ENCODE measurements around the gene FGD3.

FGD3 gene

GRCh38 chr9:93048566-93049448 lies 101.5 kb downstream of the FGD3 start:
- H3K27me3 ChIP-seq (replicated peaks; ENCODE audit: insufficient read depth, low read length), result no peaks in the 10 kb centered on the region
- H3K79me2 ChIP-seq (ENCODE audit: low read length), result no peaks in the 10 kb centered on the region
- TF ChIP-seq EZH2phosphoT487 (IDR thresholded peaks at IDR 0.05; ENCODE audit: low read length), result no peak
- TF ChIP-seq EZH2 (optimal IDR thresholded peaks at IDR 0.05; ENCODE audit: low read depth, low read length), result no peak
- no peak for TF ChIP-seq CTCF (IDR thresholded peaks at IDR 0.05; ENCODE audit: low read length)
- H4K20me1 ChIP-seq (ENCODE audit: insufficient read depth, low read length), result no peaks in the 10 kb centered on the region
- no peaks in the 10 kb centered on the region for H3K9me3 ChIP-seq (replicated peaks; ENCODE audit: insufficient read depth, low read length)
- no peaks in the 10 kb centered on the region for H3F3A ChIP-seq (ENCODE audit: insufficient read depth, low read length)
- H3K4me3 ChIP-seq (ENCODE audit: low read length), result no peak overlapping the region
- H3K27ac ChIP-seq (ENCODE audit: low read length), result no peak overlapping the region
- H3K4me2 ChIP-seq (ENCODE audit: low read depth, low read length), result no peak overlapping the region
- H2AFZ ChIP-seq (ENCODE audit: low read length), result no peak overlapping the region
- no peaks in the 10 kb centered on the region for H3K36me3 ChIP-seq (replicated peaks; ENCODE audit: insufficient read depth, low read length)
- no peaks in the 10 kb centered on the region for H3K4me1 ChIP-seq (ENCODE audit: low read length)
- no peak for DNase-seq
- no peak overlapping the region for H3K9ac ChIP-seq (ENCODE audit: low read length)
- no peaks in the 10 kb centered on the region for H3K9me2 ChIP-seq (replicated peaks; ENCODE audit: insufficient read depth, low read length)

- TF ChIP-seq EZH2 (optimal IDR thresholded peaks at IDR 0.05; ENCODE audit: low read depth, low read length) (no peak), CTCF (IDR thresholded peaks at IDR 0.05; ENCODE audit: low read length) (no peak), EZH2phosphoT487 (IDR thresholded peaks at IDR 0.05; ENCODE audit: low read length) (no peak)
- Histone ChIP-seq H4K20me1 (ENCODE audit: insufficient read depth, low read length) (no peaks in the 10 kb centered on the region), H3K27ac (ENCODE audit: low read length) (no peak overlapping the region), H3K36me3 (replicated peaks; ENCODE audit: insufficient read depth, low read length) (no peaks in the 10 kb centered on the region), H3F3A (ENCODE audit: insufficient read depth, low read length) (no peaks in the 10 kb centered on the region), H3K79me2 (ENCODE audit: low read length) (no peaks in the 10 kb centered on the region), H3K9me3 (replicated peaks; ENCODE audit: insufficient read depth, low read length) (no peaks in the 10 kb centered on the region), H3K4me2 (ENCODE audit: low read depth, low read length) (no peak overlapping the region), H3K27me3 (replicated peaks; ENCODE audit: insufficient read depth, low read length) (no peaks in the 10 kb centered on the region), H2AFZ (ENCODE audit: low read length) (no peak overlapping the region), H3K9ac (ENCODE audit: low read length) (no peak overlapping the region), H3K9me2 (replicated peaks; ENCODE audit: insufficient read depth, low read length) (no peaks in the 10 kb centered on the region), H3K4me1 (ENCODE audit: low read length) (no peaks in the 10 kb centered on the region), H3K4me3 (ENCODE audit: low read length) (no peak overlapping the region)
- no peak for DNase-seq
These were observed 102.2 kb downstream of the FGD3 start for GRCh38 chr9:93049491-93049890.

- Histone ChIP-seq H3K36me3 (replicated peaks; ENCODE audit: insufficient read depth, low read length) (no peaks in the 10 kb centered on the region), H3K9me3 (replicated peaks; ENCODE audit: insufficient read depth, low read length) (no peaks in the 10 kb centered on the region), H3K79me2 (ENCODE audit: low read length) (no peaks in the 10 kb centered on the region), H2AFZ (ENCODE audit: low read length) (no peak overlapping the region), H3K27ac (ENCODE audit: low read length) (no peak overlapping the region), H3F3A (ENCODE audit: insufficient read depth, low read length) (no peaks in the 10 kb centered on the region), H4K20me1 (ENCODE audit: insufficient read depth, low read length) (no peaks in the 10 kb centered on the region), H3K4me1 (ENCODE audit: low read length) (no peaks in the 10 kb centered on the region), H3K27me3 (replicated peaks; ENCODE audit: insufficient read depth, low read length) (no peaks in the 10 kb centered on the region), H3K9ac (ENCODE audit: low read length) (no peak overlapping the region), H3K4me2 (ENCODE audit: low read depth, low read length) (no peak overlapping the region), H3K9me2 (replicated peaks; ENCODE audit: insufficient read depth, low read length) (no peaks in the 10 kb centered on the region), H3K4me3 (ENCODE audit: low read length) (no peak overlapping the region)
- TF ChIP-seq EZH2 (optimal IDR thresholded peaks at IDR 0.05; ENCODE audit: low read depth, low read length) (no peak), CTCF (IDR thresholded peaks at IDR 0.05; ENCODE audit: low read length) (no peak), EZH2phosphoT487 (IDR thresholded peaks at IDR 0.05; ENCODE audit: low read length) (no peak)
- no peak for DNase-seq
These were observed 102.9 kb downstream of the FGD3 start for GRCh38 chr9:93050231-93050630.
